Stimulated activated CD8-positive, alpha-beta memory T cell treated with anti-CD3 and anti-CD28 coated beads, Interleukin-12 subunit alpha, Interleukin-12 subunit beta, amount 100 ng/mL, for 24 hours (primary cell): ENCODE data around the gene CNPY4.
A peak's percentile ranks its signal among the peaks of the same experiment; 100 is the strongest.

ENCODE experiments used
- DNase-seq: peaks from one replicate; pipeline ENCODE4 v3.0.0-alpha.2; 2020; ENCODE audit errors: extremely low read depth

CNPY4 gene

GRCh38 chr7:100091411-100092181 is 27.8 kb upstream of the CNPY4 start:
- DNase-seq, result no peak

- no peak for DNase-seq
Measured at GRCh38 chr7:100093054-100093453, 26.4 kb upstream of the CNPY4 start.

GRCh38 chr7:100093498-100093897 is 25.9 kb upstream of the CNPY4 start:
- DNase-seq, result no peak

GRCh38 chr7:100093925-100094486 is 25.4 kb upstream of the CNPY4 start:
- DNase-seq, result no peak

DNA sequence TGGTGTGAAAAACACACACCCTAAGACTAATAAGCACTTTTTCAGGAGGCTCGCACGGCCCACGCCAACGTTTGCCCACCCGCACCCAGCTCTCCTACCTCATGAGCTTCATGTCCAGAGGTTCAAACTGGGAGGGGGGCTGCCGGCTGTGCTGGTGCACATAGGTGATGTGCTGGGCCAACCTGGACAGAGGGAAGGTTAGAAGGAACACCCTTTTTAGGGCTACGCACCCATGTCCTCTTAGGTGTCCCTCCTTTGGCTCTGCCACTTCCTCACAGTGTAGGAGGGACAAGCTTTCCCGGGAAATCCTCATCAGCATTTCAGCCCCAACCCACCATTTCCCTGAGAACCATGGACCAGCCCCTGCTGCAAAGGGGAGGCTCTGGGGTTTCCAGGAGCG is 24.1 kb upstream of the CNPY4 start:
- DNase-seq, result no peak

DNA sequence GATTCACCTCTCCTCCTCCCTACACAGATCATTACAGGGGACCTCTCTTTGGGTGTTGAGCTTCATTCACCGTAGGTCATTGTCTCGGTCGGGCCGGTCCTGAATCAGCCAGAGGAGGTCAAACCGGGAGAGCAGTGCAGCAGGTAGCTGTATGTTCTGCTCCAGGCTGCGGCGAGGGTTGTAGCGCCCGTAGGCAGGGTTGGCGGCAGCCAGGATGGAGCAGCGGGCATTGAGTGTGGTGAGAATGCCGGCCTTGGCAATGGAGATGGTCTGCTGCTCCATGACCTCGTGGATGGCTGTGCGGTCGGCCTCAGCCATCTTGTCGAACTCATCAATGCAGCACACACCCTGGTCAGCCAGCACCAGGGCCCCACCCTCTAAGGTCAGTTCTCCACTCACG is 23.7 kb upstream of the CNPY4 start:
- DNase-seq, result no peak

DNA sequence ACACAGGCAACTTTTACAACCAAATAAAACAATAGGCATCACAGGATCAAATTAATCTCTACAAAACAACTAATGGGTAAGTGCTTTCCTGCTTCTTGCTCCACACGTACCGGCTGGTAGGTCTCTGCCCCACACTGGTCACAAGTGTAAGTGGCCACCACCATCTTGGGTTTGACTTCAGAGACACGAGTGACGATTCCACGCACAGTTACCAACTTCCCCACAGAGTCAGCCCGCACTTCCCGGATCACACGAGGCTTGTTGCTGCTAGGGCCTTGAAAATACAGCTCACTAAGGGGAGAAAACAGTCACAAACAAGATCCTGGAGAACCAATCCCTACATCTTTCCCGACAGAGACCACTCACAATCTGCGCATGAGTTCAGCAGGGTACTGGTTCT is 20.5 kb upstream of the CNPY4 start:
- no peak for DNase-seq

- DNase-seq, result no peak
Measured at GRCh38 chr7:100099452-100099851, 20.0 kb upstream of the CNPY4 start.

DNA sequence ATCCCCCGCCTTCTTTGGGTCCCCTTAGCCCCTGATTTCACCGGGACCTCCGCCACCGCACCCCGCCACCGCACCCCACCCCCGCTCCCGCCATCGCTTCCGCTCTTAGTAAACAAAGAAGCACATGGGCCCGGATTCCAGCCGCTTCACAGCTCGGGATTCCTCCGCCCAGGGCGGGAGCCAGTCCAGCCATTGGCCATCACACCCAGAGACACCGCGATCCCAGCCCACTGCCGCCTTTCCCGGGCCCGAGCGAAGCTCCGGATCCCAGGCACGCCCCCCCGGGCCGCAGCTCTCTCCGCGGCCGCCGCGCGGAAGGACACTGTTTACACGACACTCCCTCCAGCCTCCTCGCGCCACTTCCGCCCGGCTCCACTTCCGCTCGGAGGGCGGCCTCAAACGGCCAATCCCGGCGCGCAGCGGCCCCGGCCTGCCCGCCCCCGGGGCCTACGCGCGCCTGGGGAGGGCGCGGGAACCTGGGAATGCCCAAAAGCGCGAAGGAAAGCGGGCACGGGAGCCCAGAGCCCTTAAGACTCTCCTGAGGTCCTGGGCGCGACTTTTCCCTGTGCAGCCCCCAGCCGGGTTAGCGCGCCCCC is 18.9 kb upstream of the CNPY4 start:
- DNase-seq, result peak; percentile 65

GRCh38 chr7:100101016-100101862 is 18.2 kb upstream of the CNPY4 start, which contains the start of the genes AP4M1 and MCM7:
Gene AP4M1, plus strand, starts transcription at chr7:100101643. Its CDS starts 72 bp downstream, at chr7:100101715.
Gene MCM7, minus strand, starts transcription at chr7:100101397. Its CDS starts 103 bp downstream, at chr7:100101294.
- DNase-seq, result peak; percentile 94

- no peak for DNase-seq
Measured at GRCh38 chr7:100102950-100103840, 16.2 kb upstream of the CNPY4 start.

- no peak for DNase-seq
Measured at GRCh38 chr7:100105534-100105933, 13.9 kb upstream of the CNPY4 start.

DNA sequence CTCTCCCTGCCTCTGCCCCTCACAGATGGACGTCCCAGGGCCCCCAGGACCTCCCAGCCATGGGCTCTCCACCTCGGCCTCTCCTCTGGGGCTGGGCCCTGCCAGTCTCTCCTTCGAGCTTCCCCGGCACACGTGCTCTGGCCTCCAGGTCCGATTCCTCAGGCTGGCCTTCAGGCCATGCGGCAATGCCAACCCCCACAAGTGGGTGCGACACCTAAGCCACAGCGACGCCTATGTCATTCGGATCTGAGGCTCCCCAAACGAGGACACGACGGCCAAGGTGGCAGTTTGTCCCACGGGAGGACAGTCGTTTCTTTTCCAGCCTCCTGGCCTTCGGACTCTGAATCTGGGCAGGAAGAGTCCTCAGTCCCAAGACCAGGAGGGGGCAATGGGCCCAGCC is 12.8 kb upstream of the CNPY4 start:
- no peak for DNase-seq

- DNase-seq, result no peak
Measured at GRCh38 chr7:100107125-100107737, 12.2 kb upstream of the CNPY4 start.

- no peak for DNase-seq
Measured at GRCh38 chr7:100107890-100108289, 11.5 kb upstream of the CNPY4 start.

GRCh38 chr7:100109521-100110163 is 9.8 kb upstream of the CNPY4 start:
- no peak for DNase-seq

DNA sequence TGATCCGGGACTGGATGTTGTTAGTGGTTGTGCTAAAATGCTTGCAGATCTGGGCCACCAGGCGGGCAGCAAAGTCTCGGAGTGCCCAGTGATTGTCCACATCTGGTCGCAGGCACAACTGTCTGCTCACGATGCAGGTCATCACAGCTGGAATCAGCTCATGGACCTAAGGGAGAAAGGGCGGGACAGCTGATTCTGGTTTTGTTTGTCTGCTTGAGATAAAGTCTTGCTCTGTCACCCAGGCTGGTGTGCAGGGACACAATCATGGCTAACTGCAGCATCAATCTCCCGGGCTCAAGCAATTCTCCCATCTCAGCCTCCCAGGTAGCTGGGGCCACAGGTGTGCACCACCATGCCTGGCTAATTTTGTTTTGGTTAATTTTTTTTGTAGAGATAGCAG is 8.3 kb upstream of the CNPY4 start:
- DNase-seq, result no peak

DNA sequence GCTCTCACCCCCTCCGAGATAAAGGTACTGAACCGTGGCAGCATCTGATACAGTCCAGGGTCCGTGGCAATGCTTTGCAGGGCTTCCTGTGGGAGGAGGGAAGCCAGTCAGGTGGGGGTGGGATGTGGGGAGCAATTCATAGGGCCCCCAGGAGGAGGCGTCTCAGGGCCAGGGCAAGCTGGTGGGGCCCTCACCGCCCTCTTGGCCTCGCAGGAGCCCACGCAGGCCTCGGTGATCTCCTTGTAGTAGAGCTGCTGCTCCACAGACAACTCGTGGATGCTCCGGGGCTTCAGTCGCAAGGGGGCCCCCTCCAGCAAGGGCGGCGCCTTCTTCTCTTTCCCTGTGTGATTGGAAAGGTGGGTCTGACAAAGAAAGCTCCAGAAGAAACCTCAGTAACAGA is 7.5 kb upstream of the CNPY4 start:
- no peak for DNase-seq

DNA sequence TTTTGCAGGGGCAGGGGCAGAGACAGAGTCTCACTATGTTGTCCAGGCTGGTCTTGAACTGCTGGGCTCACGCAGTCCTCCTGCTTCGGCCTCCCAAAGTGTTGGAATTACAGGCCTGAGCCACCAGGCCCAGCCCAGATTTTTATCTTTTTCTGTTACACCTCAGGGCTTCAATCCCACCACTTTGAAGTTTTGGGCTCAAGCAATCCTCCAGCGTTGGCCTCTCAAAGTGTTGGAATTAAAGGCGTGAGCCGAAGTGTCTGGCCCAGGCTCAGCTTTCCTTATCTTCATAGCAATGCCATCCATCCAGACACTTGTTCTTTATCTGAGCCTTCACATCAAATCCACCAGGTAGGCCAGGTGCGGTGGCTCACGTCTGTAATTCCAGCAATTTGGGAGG is 4.4 kb upstream of the CNPY4 start:
- DNase-seq, result no peak

DNA sequence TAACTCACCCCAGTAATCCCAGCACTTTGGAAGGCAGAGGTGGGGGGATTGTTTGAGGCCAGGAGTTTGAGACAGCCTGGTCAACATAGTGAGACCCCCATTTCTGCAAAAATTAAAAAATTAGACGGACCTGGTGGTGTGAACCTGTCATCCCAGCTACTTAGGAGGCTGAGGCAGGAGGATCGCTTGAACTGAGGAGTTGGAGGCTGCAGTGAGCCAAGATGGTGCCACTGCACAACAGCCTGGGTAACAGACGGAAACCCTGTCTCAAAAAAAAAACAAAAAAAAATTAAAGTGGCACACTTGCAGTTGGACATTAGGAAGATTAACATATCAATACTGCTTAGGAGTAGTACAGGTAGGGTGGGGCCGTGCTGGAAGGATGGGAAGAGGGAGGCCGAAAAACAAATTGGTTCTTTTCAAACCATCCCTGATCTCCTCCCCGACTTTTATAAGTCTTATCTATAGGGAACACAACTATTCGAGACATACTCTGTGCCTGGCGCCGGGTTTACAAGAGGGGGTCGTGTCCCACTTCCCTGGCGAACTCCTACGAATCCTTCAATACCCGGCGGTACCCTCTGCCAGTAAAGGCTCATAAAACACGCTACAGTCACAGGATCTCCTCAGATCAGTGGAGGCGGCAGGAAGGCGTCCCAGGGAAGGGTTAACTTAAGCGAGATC is 904 bp upstream of the CNPY4 start:
- DNase-seq, result no peak
